GM18526 (cell line): Measurements from ENCODE around the gene TP53I13.
A peak's percentile ranks its signal among the peaks of the same experiment; 100 is the strongest.

Source experiments
- POLR2A ChIP-seq: IDR thresholded peaks from 3 replicates; pipeline ENCODE4 v1.6.1; 2011; ENCODE audit not compliant: insufficient read length; ENCODE audit errors: extremely low read depth

The TP53I13 gene

DNA sequence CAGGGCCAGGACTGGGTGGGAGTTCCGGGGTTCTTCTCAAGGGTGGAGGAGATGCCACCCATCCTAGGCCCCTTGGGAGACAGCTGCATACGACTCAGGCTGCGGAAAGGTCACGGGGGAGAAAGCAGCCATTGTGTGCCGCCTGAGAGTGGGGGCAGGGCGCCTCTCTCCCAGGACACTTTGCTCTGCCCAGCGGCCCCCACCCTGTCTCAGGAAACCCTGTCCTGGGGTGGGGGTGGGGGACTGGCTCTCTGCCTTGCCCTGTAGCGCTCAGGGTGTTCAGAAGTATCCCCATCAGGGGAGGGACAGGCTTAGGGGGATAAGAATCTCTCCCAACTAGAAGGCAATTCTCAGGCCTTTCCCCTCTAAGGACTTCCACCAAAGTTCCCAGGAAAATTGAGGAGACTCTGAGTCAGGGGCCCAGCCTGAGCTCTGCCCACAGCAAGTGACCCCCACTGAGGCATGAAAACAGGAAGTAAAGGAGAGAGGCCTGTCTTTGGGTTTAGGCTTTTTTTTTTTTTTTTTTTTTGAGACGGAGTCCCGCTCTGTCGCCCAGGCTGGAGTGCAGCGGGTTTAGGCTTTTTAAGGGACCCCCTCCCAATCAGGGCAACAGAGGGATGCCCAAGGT is 16.1 kb downstream of the TP53I13 start:
- no peak for TF ChIP-seq POLR2A

DNA sequence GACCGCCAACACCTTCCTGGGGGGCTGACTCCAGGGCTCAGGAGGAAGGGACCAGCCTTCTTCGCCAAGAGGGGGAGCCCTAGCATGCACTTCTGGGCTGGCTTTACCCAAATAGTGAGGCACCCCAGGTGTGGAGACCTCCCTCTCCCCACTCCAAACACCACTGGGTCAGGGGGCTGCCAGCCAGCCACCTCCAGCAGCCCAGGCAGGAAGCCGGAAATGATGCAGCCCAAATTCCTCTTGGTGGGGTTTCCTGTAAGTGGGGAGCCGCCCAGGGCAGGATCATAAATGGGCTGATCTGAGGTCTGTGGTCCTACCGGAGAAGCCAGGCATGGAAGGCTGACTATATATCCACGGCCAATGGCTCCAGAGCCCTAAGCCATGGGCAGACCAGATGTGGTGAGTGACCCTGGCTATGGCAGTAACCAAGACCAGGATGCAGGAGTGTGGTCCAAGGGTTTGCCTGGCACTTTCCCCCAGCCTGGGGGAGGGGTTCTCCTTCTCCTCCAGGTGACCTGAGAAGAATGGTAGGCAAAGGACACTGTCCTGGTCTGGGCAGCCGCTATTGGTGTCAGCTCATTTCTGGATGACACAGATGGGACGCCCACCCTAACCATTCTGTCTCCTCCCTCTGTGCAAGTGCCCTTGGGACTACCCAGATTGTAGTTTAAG is 16.7 kb downstream of the TP53I13 start:
- TF ChIP-seq POLR2A: no peak

DNA sequence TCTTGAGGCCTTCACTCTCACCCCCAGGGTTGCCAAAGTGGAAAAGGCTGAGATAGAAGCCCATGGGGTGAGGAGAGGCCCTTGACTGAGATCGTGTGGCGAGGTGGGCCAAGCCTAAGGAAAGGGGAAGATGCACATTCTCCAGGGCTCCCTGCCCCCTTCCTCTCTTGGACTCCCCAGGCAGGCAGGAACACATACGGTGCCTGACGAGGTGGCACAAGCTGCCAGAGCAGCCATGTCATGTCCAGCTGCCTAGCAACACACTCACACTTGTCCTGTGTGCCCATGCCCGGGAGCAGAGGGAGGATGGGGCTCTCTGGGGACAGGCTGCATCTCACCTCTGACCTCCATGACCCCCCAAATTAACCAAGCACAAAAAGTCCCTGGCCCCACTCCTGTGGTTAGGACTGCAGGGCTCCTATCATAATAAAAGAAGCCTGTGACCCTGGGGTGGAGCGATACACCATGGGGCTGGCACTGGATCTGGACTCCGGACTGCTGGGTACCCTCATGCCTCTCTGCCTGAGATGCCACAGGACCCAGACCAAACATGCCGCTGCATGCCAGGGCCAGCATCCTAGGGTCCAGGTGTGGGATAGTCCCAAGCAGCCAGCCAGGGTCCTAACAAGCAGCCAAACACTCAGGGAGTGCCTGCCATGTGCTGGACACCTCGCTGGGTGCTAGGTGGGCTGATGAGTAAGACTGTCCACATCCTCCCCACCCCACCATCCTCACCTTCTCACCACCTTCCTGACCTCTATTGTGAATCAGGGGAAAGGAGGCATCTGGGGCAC is 18.4 kb downstream of the TP53I13 start:
- TF ChIP-seq POLR2A: no peak

DNA sequence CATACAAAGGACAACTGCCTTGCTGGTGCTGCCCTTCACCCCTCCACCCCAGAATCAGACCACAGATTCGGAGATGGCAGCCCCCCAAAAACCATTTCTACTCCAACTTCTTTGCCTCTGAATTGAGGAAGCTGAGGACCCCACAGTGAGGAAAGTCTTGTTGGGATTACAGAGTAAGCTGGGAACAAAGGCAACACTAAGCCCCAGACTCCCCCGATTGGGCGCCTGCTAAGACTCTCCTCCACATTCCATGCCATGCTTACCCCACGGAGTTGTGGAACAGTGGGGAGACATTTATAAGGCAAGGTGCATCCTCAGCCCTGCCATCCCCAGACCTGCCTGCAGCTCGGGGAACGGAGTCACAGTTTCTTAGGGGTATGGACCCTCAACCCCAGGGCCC is 19.1 kb downstream of the TP53I13 start:
- no peak for TF ChIP-seq POLR2A

DNA sequence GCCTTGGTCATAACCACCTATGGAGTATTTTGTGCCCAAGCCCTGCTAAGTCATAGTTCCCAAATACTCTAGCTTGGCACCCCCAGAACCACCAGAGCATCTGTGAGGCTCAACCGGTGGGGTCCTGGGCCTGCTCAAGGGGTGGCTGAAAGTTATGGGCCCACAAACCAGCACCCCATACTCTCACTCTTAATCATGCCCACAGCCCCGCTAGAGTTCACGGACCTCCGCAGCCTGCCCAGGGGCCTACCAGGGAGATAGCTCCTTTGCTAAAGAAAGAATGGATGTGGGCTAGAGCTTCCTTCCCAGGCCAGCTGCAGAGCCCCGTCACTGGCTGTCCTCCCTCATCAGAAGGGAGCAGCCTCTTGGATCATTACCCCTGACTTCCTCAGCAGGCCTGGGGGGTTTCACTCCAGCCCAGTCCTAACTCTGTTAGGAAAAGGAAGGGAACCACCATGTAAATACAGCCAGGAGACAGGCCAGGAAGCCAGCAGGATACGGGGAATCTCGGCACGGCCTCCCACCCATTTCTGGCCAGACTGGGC is 19.6 kb downstream of the TP53I13 start:
- TF ChIP-seq POLR2A: no peak

DNA sequence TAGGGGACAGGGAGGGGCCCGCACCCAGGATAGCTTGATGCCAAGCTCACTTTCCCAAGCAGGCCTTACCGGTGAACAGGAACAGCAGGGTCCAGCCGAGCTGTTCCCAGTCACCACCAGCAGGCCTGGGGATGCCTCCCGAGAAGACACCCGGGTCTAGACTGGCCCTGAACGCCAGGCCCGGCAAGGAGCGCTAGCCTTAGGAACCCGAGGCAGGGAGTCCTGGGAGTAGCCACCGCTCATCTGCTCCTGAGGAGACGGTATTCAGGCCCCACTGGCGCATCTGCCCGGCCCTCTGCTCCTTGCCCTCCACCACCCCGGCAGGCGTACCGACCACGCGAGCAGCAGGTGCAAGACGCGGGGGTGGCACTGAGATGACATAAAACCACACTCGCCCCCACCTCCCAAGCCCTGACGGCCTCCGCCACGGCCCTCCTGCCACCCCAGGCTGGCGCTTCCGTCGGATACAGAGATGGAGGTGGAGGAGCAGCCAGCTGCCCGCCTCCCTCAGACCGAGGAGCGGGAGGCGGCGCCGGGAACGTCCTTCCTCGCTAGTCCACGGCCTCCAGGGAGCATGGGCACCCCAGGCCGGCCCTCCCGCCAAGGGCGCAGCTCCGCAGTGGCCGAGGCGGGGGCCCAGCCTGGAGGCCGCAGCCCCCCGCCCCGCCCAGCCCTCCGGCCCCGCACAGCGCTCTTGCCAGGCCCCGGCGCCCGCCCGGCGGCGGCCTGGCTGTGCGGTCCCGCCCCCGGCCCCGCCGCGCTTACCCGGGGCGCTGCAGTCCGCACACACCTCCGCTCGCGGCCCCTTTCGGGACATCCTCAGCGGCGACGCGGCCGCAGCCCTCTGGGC is 20.3 kb downstream of the TP53I13 start:
- no peak for TF ChIP-seq POLR2A

DNA sequence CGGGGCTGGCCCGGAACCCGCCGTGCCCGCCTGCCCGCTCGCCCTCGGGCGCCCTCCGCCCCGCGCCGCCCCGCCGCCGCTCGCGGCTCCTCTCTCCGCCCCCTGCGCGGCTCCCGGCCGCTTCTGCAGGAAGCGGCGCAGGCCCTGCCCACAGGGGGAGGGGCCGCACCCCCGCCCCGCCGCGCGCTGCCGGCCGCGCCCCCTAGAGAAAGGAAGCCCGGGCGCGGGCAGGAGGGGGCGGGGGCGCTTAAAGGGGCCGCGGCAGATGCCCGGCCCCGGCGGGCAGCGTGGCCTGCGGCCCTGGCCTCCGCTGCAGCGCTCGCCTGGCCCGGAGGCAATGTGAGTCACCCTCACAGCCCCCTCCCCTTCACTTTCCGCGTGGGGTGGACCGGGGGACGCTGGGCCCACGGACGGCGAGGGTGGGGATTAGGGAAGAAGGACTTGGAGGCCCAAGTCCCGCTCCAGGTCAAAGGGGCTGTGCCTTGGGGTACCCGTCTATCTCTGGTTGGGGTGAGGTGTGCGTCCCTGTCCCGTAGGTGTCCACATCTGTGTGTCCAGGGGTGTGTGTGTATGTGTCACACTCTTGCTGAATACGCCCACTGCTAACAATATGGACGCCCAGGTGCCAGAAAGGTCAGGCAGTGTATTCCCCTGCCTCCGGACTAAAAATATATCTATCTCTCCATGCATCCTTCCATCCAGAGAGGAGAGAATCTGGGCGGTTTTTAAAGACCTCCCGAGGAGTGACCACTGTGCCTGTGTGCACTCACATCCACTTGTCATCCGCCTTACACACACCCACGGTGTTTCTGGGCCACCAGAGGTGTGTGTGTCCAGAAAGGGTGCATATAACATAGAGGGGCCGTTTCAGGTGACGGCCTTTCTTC is 21.3 kb downstream of the TP53I13 start, which contains the start of gene GIT1:
TSS of gene GIT1 (minus strand) at position 125 of the 887 bp plus-strand sequence. CDS start 270 bp downstream, outside the sequence.
- TF ChIP-seq POLR2A: peak; percentile 62

DNA sequence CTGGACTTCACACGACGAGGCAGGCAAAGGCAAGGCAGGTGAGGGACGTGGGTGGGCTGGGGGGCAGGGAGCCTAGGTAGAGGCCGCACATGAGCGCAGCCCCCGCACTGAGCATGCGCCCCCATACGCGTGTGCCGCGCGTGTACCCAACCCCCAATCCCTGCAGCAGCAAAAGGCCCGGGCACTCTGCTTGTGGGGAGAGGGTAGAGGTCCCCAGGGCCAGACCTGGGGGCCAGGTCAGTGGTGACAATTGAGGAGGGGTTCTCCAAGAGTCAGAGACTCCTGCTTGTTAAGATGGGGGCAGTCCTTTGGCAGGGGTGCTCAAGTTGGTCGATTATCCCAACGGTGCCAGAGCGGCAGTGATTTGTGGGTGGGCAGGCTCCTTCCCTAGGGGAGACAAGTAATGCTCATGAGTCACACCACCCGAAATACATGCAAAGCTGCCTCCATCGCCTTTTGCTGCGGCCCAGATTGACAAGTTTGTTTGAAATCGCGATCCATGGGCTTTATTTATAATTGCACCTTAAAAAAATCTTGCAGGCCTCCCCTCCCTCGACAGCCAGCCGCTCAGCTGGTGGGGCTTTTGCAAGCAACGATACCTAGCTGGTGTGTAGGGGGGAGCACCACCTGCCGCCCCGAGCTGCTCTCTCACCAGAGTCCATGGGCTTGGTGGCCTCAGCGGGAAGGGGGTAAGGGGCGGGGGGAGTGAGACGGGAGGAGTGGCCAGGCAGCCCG is 22.1 kb downstream of the TP53I13 start:
- TF ChIP-seq POLR2A: no peak

DNA sequence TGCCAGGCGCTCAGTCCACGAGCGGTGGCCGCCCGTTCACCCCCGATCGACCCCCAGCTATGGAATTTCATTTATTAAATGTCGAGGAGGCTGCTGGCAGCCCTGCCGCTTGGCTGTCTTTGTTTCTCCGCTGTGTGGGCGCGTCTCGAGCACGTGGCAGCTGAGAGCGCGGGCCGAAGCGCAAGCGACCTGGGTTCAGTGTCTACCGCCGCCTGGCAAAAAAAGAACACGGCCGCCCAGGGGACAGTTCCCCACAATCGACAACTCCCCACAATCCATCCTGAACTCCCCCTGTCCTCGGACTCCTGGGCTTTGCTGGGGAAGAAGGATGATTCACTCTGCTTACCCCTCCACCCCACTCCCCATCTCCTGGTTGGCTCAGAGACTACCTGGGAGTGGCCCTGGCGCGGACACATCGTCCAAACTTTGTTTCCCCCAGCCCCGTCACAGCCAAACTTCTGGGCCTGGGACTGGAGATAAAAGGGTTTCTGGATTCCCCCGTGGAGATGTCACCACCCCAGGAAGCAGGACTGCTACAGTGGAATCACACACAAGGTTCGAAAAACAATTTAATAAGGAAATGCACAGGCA is 22.7 kb downstream of the TP53I13 start:
- TF ChIP-seq POLR2A: no peak

DNA sequence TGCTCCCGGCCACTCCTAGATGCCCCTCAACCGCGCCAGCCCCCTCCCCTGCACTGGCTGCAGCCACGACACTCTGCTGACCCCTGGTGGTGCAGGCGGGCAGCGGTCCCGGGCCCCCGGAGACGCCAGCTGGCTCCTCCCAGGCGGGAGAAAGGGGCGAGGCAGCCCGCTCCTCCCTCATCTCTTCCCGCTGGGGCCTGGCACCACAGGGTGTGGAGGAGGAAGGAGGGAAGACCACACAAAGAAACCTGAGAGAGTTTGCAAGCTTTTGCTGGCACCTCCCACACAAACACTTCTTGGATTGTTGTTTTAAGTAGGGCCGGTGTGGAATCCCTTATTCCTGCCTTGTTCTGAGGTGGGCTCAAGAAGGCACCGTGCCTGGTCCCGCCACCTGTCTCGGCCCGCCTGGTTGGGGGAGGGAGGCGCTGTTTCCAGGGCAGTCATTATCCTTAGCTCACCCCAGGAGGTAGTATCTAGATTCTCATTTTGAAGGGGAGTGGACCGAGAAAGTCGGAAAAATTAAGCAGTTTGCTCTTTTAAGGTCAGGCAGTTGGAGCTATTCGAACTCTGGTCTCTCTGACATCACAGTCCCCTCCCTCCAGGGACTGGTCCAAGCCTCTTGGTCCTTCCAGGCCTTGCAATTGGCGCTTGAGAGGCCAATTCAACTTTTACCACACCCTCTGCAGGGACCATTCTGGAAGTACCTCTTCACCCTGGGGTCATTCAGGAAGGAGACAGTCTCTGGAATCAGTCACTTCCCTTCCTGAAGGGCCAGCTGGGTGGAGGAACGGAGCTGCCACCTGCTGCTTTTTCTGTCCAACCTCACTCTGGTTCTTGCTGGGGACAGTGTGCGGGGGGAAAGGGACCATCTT is 23.5 kb downstream of the TP53I13 start:
- no peak for TF ChIP-seq POLR2A

DNA sequence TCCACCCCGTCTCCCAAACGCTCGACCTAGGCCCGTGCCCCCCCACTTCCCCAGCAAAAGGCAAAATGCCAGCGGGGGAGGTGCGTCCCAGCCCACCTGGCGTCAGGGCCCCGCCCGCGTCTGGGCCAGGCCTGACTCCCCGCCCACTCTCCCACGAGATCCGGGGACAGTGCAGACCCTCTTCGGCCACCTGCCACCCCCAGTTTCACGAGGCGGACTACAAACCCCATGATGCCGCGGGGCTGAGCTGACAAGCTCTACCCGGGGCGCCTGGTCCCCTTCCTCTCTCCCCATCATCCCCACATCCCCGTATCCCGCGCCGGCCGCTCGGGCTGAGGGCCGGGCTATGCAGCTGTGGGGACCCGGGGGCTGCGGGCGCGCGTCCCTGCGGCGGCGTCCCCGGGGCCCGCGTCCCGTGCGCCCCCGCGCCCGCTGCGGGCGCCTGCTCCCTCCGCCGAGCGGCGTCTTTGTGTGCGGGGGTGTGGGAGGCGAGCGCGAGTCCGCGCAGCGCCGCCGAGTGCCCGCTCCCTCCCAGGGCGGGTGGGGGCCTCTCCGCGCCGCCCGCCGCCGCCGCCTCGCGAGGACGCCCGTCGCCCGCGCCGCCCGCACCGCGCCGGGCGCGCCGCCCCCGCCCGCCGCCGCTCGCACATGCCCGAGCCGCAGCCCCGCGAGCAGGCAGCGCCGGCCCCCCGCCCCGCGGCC is 24.5 kb downstream of the TP53I13 start, which contains the start of gene ANKRD13B:
TSS of gene ANKRD13B (plus strand) at position 283 of the 702 bp plus-strand sequence. CDS start 490 bp downstream, outside the sequence.
- no peak for TF ChIP-seq POLR2A
